Suprapubic skin (tissue), 3 donors: ENCODE results near the gene IFT57.

ENCODE experiments used
- CTCF ChIP-seq, 2 donors: fragments of 200-600 bp in 1 of 2; fragments of 450-650 bp in 1 of 2; sonication (generic) in 1 of 2; IDR thresholded peaks; one replicate each; pipeline ENCODE4 v1.5.1; 2016 to 2019; ENCODE audit warnings: antibody characterized with exemption in 2 of 2, mild to moderate bottlenecking in 1 of 2, moderate library complexity in 1 of 2
- EP300 ChIP-seq: sonication (generic); formaldehyde crosslinking; IDR thresholded peaks from one replicate; pipeline ENCODE4 v1.6.1; 2017; ENCODE audit warnings: antibody characterized with exemption
- POLR2A ChIP-seq, 2 donors: fragments of 450-650 bp; IDR thresholded peaks; one replicate each; pipeline ENCODE4 v1.6.1; 2017; ENCODE audit warnings: antibody characterized with exemption in 2 of 2, mild to moderate bottlenecking in 2 of 2, moderate library complexity in 2 of 2

DNA sequence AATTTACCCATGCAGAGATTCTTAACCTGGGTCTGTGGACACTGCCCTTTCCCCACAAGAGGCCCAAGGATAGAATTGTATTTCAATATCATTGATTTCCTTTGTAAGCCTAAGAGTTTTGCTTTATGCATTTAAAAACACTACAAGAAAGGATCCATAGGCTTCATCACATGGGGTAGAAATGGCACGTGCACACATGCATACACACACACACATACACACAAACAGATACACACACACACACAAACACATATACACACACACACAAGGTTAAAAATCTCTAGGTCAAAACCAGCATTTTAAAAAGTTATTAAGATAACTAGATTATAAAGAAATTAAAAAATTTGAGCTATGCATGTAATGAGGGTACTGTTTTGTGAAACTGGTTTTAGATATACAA lies 95.9 kb downstream of the IFT57 start:
- TF ChIP-seq EP300 (no peak), POLR2A (IDR thresholded peaks at IDR 0.05) (no peak), CTCF (IDR thresholded peaks at IDR 0.05) (no peak)
